VCaP (cell line): Measurements from ENCODE around the gene ARHGEF17.

Experiments
- H3K27ac ChIP-seq: fragments of 450-650 bp; 2 replicates; pipeline ENCODE4 v1.5.1; 2017
- TF ChIP-seq, protein P1 (sequence below): fragments of 450-650 bp; conservative IDR thresholded peaks from 2 replicates; pipeline ENCODE4 v1.5.1; 2017; ENCODE audit warnings: mild to moderate bottlenecking, moderate library complexity

Gene ARHGEF17

DNA sequence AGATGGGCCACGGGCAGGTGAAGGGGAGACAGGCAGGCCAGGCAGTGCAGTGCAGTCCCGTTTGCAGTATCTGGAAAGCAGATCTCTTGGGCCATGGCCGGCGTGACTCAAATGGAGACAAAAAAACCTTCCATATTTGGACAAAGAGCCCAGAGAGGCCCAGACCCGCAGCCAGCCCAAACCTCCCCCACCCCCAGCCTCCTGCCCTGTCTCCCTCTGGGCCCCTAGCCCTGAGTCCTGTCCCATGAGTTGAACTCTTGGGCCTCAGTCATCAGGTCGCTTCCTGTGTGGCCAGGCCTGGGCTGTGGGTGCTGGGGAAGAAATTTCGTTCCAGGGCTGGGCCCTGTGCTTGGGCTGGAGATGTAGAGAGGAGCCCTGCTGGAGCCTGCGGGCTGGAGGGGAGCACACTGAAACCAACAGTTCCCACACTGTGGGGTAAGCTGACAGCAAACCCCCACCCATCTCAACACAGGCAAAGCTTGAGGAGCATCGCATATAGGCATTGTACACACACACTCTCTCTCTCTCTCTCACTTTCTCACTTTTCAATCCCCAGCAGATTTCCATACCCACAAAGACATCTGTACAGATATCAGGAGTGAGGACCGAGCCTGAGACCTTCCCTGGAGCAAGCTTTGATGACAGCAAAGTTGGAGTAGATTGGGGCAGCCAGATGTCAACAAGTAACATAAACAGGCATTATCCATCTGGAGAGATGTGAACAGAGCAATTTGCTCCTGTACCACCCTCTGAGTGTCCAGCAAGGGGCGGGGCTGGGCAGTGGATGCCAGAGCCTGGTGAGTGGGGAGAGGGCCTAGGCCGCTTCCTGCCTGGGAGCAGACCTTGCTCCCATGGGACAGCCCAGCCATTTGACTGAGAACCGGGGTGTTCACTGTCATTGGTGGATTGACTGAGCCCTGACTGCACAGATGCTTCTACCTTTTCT is 17.2 kb downstream of the ARHGEF17 start:
- TF ChIP-seq, protein P1, sequence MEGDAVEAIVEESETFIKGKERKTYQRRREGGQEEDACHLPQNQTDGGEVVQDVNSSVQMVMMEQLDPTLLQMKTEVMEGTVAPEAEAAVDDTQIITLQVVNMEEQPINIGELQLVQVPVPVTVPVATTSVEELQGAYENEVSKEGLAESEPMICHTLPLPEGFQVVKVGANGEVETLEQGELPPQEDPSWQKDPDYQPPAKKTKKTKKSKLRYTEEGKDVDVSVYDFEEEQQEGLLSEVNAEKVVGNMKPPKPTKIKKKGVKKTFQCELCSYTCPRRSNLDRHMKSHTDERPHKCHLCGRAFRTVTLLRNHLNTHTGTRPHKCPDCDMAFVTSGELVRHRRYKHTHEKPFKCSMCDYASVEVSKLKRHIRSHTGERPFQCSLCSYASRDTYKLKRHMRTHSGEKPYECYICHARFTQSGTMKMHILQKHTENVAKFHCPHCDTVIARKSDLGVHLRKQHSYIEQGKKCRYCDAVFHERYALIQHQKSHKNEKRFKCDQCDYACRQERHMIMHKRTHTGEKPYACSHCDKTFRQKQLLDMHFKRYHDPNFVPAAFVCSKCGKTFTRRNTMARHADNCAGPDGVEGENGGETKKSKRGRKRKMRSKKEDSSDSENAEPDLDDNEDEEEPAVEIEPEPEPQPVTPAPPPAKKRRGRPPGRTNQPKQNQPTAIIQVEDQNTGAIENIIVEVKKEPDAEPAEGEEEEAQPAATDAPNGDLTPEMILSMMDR: no peak
- no peak overlapping the region for H3K27ac ChIP-seq

DNA sequence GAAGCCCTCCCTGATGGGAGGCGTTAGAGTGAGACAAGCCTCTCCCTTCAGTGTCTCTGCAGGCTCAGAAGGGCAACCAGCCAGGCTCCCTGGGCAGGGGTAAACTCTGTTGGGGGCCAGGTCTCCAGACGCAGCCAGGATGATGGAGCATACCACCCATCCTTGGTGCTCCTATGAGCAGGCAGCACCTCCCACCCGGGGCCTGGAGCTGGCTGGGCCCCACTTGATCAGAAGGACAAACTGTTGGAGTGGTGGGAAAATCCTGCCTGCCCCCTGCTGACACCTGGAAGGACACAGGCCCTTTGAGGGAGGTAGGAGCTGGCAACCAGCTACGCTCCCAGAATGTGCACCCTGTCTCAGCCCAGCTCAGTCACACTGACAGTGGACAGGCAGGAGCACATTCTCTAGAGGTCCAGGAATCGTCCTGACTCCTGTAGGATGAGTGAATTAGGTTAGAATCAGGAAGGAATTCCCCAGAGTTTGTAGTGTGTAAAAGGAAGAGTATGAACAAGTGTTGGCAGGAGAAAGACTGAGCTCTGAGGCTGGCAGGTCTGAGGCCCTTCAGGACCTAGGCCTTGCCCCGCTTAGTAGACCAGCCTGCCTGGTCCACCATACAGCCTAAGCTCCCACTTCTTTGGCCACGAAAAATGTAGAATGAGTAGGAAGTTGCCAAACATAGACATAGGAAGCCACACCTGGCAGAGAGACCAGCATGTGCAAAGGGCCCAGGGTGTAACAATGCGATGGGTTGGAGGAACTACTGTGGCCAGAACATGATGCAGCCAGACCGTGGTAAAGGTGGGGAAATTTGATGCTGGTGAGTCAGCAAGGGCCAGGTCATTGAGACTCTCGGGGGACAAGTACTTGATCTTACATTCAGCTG is 19.1 kb downstream of the ARHGEF17 start:
- TF ChIP-seq, protein P1: no peak
- no peak overlapping the region for H3K27ac ChIP-seq

DNA sequence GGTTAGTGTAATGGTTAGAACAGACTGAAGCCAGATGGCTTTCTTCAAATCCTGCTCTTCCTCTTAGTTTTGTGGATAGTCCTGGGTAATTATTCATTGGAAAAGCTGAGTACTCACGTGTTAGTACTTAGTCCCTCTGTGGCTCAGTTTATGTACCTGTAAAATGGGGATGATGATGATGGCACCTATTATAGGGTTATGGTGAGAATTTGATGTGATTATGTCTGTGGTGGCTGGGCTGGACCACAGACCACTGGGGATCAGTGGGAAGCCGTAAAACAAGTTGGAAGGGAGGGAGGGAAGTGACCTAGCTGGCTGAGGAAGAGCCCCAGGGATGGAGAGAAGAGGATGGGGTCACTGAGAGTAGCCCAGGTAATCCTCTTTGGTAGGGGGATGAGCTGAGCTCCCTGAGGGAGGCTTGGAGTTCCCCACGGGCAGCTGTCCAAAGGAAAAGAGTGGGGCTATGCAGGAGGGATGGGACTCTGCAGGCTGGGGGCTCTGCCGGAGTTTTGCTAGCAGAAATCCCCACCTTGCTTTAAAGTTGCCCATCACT is 19.8 kb downstream of the ARHGEF17 start:
- H3K27ac ChIP-seq: no peak overlapping the region
- TF ChIP-seq, protein P1: no peak

DNA sequence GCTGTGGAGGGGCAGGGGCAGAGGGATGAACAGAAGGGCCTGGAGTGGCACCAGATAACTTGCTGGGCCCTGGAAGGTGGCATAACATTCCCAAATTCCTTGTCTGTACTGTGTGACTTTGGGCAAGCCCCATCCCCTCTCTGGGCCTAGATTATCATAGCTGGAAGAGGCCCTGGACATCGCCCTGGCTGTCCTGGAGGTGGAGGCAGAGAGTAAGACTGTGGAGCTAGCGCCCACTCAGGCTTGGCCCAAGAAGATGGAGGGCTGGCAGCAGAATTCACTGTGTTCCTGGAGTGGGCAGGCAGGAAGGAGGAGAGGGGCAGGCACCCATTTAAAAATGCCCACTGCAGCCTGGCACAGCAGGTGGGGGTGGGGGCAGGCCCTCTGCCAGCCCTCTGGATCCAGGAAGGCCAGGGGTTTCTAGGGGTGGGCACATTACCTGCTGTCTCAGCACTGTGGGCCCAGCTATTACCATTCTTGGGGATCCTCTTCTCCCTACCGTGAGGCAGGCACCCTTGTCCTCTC is 22.6 kb downstream of the ARHGEF17 start:
- H3K27ac ChIP-seq: no peak overlapping the region
- TF ChIP-seq, protein P1: peak; percentile 29; the same call in 1 of the 2 replicates

DNA sequence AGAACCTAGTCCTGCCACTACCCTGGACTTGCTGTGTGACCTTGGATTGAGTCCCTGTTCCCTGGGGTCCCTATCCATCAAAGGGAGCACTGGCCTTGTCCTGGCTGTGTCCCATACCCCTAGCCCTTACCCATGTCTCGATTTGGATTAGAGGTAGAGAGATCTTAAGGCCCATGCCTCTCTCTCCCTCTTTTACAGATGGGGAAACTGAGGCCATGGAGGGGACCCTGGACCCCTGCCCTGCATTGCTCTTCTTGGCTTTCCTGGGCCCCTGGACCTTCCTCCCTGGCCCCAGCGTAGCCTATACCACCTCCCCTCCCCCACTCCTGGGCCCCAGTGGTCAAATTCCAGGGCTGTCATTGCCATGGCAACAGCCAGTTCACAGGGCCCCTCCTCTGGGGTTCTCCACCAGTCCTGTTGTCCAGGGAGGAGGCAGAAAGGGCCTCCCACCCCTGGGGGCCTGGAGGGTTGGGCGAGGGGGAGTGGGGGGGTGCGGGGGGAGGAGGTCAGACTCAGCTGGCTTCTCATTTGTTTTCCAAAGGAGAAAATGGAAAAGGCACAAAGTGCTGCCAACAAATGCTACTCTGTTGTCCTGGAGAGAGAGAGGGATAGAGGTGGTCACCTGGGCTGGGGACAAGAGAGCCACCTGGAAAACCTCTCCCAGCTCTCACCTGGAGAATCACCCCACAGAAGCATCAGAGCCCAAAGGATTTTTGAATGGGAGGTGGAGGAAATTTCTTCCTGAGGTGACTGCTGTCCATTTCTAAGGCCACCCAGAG is 23.3 kb downstream of the ARHGEF17 start:
- H3K27ac ChIP-seq: no peak overlapping the region
- TF ChIP-seq, protein P1: no peak

DNA sequence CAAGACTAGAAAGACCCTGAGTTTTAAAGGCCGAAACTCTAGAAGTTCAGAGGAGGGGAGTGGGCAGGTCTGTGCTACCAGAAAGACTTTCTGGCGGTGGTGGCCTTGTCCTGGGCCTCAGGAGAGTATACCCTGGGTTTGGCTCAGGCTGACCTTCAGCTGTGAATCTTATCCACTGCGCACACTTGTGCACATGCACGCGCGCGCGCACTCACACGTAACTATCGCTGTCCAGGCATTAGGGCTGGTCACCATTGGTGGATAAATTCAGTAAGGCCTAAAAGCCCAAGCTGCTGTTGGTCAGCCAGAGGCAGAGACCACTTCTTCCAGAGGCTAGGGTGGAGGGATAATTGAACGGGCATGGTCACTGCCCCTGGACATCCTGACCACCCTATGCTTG is 25.1 kb downstream of the ARHGEF17 start:
- TF ChIP-seq, protein P1: no peak

More for the DNA sequence above, 25.1 kb downstream of the ARHGEF17 start:
- no peak overlapping the region for H3K27ac ChIP-seq
